Putamen (tissue), 1 donor: ENCODE data around the gene KCNQ1.

Source experiments
- DNase-seq: peaks from one replicate; pipeline ENCODE4 v3.0.0-alpha.2; 2016; ENCODE audit warnings: low spot score

Gene KCNQ1

DNA sequence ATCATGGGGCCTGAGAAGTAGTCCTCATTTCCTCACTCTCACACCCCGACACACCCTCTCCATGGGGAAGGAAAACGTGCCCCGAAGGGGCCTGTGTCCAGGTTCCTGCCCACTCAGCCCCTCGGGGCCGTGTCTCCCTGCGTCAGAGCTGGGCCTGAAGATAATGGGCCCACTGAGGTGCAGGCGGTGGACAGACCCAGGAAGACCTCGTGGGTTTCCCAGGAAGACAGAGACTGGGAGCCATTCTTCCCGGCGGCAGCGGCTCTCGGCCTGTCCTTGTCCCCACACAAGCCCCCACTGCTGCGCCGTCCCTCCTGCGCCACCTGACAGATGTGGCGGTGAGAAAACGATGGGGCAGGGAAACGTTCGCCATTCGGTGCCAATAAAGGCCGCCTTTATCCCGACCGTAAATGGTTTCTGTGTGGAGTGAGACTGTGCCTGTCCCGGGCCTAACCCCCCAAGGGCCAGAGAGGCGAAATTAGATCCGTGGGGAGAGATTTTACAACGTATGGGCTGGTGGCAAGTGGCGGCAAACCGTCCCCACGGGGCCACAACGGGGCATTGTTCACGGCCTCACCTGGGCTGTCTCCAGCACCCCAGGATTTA, 351.8 kb downstream of the KCNQ1 start:
- DNase-seq = no peak

DNA sequence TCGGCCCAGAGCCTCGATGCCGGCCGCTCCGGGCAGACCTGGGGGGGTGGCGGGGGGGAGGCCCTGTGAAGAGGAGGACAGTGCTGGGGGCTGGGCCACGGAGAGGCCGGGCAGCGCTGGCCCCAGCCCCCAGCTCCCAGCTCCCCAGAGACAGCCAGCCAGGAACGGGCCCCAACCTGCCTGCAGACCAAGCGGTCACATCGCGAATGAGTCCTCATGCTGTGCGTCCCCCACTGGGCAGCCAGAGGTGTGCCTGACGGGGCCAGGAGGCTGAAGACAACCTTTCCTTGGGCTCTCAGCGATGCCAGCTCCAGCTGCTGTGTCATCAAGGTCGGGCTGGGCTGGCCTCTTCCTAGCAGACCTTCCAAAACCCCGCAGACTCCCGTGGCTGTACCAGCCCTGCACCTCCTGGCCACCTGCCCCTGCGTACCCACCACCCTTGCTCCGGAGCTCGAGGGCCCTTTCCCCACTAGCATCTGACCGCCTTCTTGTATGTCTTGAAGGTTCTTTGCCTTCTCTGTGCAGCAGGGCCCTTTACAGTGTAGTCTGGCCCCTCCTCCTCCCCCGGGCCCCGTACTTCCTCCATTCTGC, 352.4 kb downstream of the KCNQ1 start:
- DNase-seq = no peak

DNA sequence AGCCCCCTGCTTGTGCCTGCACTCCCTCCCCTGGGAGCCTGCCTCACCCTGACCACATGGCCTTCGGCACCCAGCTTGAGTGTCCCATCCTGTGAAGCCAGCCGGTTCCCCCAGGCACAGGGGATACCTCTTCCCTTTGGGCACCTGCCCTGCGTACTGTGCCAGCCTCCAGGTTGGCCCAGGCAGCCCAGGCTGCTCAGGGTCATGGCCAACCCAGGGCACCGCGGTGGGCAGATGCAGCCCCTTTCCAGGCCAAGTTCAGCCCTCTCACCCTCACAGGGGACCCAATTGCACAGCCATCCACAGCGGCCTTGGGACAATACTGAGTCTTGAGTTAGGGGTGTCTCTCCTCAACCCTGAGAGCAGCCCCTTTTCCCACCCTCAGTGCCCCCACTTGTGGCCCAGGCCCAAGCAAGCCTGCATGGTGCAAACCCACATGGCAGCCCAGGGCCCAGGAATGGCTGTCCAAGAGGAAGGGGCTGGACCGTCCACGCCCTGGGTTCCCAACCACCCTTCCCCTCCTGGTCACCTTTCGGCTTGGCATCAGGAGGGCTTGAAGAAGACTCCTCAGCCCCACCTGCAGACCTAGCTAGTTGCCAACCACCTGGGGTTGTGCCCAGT, 353.0 kb downstream of the KCNQ1 start:
- no peak for DNase-seq

DNA sequence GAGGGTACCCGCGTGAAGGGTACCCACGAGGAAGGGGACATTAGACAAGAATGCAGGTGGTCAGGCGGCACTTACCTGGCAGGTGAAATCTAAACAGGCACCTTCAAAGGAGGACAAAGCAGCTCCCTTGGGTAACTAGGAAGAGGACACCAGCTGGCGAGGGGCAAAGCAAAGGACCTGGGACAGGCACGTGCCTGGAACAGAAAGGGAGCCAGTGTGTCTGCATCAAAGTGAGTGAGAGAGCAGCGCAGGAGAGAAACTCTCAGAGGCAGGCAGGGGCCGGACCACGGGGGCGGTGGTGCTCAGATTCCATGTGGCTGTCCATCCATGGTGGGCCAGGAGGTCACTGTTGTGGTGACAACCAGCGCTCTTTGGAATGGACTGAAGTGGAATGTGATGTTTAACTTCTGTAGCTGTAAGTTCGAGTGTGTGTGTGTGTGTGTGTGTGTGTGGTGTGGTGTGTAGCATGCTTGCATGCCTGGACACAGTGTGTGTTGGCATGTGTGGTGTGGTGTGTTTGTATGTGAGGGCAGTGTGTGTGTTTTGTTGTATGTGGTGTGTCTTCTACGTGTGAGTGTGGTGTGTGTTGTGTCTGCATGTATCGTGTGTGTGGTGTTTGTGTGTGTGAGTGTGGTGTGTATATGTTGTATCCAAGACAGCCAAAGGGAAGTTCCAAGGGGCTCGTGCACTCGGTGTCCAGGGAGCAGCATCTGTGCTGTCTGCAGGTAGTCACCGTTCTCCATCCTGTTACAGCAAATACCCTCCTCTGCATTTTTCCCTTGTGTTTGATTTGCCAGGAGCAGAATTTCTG, 354.3 kb downstream of the KCNQ1 start:
- DNase-seq = no peak

- DNase-seq = no peak
Observed at GRCh38 chr11:2799881-2800654, 355.3 kb downstream of the KCNQ1 start.

DNA sequence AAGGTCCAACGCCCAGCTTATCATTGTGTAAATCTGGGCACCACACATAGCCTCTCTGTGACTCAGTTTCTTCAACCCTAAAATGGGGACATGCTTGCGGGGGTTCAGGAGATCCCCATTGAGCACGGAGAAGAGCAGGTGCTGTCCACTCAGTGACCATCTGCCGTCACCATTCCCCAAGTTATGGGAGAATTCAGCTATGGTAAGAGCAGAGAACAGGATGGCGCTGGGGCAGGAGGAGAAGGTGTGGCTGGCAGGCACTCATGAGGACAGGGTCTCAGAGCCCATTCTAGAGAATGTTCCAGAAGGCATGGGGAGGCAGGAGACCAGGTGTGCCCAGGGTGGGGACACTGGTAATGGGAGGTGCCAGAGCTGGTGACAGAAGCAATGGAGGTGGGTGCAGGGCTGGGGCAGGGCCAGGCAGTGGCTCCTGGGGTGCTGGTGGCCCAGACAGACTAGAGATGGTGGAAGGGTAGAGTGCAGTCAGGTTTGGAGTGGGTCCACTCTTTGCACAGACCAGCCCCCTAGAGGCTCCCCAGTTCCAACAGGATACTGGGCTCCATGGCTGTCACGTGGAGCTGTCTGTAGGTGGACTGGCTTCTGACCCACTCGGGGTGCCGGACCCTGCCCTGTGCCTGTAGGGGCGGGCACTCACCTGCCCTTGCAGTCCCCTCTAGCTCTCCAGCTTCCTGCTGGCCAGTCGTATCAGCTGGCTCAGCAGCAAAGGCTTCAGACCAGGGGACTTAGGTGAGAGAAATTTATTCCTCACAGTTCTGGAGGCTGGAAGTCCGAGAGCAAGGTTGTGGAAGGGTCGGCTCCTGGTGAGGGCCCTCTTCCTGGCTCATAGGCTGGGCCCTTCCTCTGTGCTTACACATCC, 356.1 kb downstream of the KCNQ1 start:
- DNase-seq = no peak

- no peak for DNase-seq
Observed at GRCh38 chr11:2801711-2802388, 357.0 kb downstream of the KCNQ1 start.

GRCh38 chr11:2802389-2803185, 357.8 kb downstream of the KCNQ1 start:
- no peak for DNase-seq

GRCh38 chr11:2803186-2804091, 358.6 kb downstream of the KCNQ1 start:
- no peak for DNase-seq

- DNase-seq = no peak
Observed at GRCh38 chr11:2804189-2804588, 359.4 kb downstream of the KCNQ1 start.

GRCh38 chr11:2804701-2805387, 360.0 kb downstream of the KCNQ1 start:
- DNase-seq = no peak

GRCh38 chr11:2805388-2806056, 360.7 kb downstream of the KCNQ1 start:
- DNase-seq = no peak

- no peak for DNase-seq
Observed at GRCh38 chr11:2806351-2807024, 361.7 kb downstream of the KCNQ1 start.

GRCh38 chr11:2807025-2807681, 362.3 kb downstream of the KCNQ1 start:
- DNase-seq = no peak

DNA sequence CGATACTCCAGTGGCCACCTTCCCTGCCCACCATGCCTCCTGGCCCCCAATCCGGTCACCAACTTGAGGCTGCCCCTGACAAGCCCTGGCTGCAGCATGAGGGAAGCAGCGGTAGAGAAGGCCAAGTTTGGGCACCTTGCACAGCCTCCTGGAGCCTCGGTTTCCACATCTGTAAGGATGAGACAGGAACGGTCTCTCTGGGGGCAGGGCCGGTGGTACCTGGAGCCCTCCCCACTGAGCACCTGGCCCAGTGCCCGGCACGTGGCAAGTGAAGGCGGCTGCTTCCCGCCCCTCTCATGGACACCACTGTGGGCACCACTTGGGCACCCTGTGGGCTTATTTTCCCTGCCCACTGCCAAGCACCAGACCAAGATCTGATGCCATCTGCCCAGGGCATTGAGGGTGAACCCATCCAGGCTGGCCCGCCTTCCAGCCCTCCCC, 363.0 kb downstream of the KCNQ1 start:
- DNase-seq = no peak
